Stomach (tissue), 4 donors: Measurements from ENCODE around the gene EXT2.

ENCODE experiments used
- POLR2A ChIP-seq, 4 donors: fragments of 450-650 bp; IDR thresholded peaks; one replicate each; pipeline ENCODE4 v1.6.1; 2016; ENCODE audit warnings: antibody characterized with exemption in 4 of 4, control low read depth in 2 of 4, mild to moderate bottlenecking in 1 of 4, moderate library complexity in 1 of 4
- TF ChIP-seq, protein P1 (sequence below), 7 experiments: fragments of 450-650 bp in 4 of 7; fragments of 200-600 bp in 3 of 7; sonication (generic) in 3 of 7; IDR thresholded peaks; one replicate each; pipeline ENCODE4 v1.5.1; 2016 to 2019; ENCODE audit warnings: antibody characterized with exemption in 7 of 7, control low read depth in 2 of 7, mild to moderate bottlenecking in 1 of 7

GRCh38 chr11:44258839-44259420 lies 163.5 kb downstream of the EXT2 start:
- TF ChIP-seq, protein P1, sequence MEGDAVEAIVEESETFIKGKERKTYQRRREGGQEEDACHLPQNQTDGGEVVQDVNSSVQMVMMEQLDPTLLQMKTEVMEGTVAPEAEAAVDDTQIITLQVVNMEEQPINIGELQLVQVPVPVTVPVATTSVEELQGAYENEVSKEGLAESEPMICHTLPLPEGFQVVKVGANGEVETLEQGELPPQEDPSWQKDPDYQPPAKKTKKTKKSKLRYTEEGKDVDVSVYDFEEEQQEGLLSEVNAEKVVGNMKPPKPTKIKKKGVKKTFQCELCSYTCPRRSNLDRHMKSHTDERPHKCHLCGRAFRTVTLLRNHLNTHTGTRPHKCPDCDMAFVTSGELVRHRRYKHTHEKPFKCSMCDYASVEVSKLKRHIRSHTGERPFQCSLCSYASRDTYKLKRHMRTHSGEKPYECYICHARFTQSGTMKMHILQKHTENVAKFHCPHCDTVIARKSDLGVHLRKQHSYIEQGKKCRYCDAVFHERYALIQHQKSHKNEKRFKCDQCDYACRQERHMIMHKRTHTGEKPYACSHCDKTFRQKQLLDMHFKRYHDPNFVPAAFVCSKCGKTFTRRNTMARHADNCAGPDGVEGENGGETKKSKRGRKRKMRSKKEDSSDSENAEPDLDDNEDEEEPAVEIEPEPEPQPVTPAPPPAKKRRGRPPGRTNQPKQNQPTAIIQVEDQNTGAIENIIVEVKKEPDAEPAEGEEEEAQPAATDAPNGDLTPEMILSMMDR (IDR thresholded peaks at IDR 0.05), result no peak
- no peak for TF ChIP-seq POLR2A (IDR thresholded peaks at IDR 0.05)
